NOMO-1 (cell line): Measurements from ENCODE around the gene MT4.
"Not testable (repeated sequence)": the region's sequence is repeated elsewhere in the genome, so short reads cannot be mapped to it uniquely, and the experiment has no call there.

Source experiments
- DNase-seq, 2 experiments: peaks; one replicate each; lab custom pipeline; 2025; ENCODE audit not compliant: unreplicated experiment in 2 of 2; lab: John Stamatoyannopoulos, UW

MT4 gene

DNA sequence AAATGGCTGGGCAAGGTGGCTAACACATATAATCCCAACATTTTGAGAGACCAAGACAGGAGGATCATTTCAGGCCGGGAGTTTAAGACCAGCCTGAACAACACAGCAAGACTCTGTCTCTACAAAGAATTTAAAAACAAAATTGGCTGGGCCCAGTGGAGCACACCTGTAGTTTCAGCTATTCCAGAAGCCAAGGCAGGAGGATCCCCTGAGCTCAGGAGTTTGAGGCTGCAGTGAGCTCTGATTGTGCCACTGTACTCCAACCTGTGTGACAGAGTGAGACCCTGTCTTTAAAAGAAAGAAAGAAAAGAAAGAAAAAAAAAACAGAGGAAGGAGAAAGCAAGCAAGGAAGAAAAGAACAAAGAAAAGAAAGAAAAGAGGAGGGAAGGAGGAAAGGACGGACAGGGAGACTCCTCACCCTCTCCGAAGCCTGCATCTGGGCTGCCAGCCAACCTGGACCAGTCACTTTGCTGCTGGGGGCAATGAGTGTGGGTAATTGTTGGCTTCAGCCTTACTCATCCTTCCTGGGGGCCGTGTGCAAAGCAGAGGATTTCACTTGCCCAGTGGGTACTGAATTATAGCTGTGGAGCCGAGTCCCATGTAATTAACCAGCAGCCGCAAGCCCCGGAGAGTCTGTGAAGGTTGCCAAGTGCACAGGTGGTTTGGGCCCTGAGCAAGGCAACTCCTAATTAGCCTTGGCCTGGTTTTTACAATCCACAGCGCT, 6.7 kb upstream of the MT4 start:
- no peak for DNase-seq

DNA sequence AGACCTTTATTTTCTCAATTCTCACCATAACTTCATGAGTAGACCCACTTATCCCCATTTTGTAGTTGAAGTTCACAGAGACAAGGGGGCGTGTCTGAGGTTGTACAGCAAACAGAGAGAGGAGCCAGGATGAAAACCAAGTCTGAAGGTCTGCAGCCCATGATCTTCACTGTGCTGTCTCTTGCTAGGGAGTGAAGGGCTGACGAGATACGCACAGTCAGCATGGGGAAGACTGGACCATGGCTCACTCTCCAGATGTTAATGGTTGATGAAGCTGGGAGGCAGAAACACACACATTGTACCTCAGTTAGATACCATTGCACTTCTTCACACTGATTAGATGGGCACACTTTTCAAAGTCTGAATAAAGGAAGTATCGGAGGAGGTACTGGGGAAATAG, 5.8 kb upstream of the MT4 start:
- no peak for DNase-seq

- no peak for DNase-seq
Measured at GRCh38 chr16:56560447-56560846, 4.4 kb upstream of the MT4 start.

DNA sequence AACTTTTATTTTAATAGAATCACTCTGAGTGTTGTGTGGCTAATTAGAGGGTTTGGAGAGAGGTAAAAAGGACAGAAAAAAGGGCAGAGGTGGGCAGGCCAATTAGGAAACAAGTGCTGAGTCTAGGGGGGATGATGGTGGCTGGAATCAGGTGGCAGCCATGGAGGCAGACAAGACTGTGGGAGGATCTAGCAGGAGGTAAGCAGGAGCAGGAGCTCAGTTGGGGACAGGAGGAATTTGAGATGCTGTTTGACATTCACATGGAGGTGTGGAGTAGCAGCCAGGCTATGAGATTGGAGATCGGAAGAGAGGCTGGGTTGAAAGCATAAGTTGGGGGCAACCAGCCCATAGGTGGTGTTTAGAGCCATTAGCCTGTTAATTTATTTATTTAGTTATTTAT, 3.7 kb upstream of the MT4 start:
- no peak for DNase-seq

DNA sequence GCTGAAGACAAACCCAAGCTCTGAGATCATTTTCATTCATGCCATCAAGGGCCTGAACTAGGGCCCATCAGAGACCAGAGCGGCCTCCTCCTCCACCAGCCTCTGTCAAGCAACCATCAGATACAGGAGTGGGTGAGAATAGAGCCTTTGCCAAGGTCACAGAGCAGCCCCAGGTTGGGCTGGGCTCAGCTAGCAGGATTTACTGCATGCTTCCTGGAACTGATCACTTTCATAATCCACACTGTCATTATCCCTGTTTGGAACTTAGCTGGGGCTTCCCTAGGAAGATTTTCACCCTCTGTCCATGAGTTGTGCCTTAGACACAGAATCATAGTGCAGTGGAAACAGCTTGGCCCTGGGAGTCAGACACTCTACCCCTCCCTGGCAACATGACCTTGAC, 5.1 kb downstream of the MT4 start:
- no peak for DNase-seq

DNA sequence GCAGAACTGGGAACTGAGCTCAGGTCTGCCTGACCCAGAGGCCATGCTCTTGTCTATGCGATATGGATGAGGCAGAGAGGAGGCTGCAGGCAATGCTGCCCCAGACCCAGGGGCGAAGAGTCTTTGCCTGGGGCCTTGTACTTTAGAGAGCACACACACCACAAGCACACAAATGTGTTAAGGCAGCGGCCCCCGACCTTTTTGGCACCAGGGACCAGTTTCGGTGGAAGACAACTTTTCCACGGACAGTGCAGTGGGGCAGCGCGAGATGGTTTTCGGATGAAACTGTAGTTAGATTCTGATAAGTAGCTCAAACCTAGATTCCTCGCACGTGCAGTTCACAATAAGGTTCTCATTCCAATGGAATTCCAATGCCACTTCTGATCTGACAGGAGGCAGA, 6.7 kb downstream of the MT4 start:
- DNase-seq = no peak

DNA sequence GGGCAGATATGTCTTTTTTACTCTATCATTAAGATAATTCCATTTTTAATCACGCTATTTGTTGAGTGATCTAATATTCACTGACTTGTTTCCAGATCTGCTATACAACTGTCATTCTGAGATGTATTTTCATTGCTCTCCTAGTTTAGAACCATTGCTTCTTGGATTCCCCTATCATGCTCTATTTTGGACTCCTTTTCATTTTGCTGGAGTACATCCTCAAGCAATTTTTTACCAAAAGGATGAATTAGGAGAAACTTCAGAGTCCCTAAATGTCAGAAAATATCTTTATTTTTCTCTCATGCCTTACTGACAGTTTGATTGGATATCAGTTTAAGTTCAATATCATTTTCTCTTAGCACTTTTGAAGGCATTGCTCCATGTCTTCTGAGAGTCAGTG, 9.8 kb downstream of the MT4 start:
- no peak for DNase-seq

DNA sequence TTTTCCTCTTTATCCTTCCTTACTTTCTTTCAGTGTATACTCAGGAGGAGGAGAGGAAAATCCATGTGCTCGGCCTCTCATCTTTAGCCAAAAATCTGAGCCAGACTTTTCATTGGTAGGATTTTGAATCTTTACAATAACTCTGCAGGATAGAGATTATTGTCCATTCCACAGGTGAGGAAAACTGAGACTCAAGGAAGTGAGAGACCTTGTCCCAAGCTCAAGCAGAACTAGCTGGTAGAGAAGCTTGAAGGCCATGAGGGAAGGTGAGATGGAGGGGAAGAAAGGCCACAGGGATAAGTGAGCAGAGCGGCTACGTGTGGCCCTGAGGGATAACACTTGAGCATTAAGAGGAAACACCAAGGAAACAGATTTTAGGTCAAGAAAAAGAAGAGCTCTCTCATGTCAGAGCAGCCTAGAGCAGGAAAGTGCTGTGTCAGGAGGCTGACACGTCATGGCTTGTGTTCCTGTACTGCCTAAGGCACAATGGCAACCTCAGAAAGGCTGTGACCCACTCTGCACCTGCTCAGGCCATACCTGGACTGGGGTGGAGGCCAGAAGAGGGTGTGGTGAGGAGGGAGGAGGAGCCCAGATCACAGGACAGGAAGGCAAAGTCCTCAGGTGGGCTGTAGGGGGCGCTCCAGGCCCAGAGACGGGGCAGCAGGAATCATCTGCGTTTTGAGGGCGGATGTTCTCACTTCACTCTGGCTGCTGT, 11.9 kb downstream of the MT4 start:
- peak; percentile 85 to 90 for DNase-seq

GRCh38 chr16:56577300-56577625, 12.4 kb downstream of the MT4 start:
- DNase-seq = no peak

DNA sequence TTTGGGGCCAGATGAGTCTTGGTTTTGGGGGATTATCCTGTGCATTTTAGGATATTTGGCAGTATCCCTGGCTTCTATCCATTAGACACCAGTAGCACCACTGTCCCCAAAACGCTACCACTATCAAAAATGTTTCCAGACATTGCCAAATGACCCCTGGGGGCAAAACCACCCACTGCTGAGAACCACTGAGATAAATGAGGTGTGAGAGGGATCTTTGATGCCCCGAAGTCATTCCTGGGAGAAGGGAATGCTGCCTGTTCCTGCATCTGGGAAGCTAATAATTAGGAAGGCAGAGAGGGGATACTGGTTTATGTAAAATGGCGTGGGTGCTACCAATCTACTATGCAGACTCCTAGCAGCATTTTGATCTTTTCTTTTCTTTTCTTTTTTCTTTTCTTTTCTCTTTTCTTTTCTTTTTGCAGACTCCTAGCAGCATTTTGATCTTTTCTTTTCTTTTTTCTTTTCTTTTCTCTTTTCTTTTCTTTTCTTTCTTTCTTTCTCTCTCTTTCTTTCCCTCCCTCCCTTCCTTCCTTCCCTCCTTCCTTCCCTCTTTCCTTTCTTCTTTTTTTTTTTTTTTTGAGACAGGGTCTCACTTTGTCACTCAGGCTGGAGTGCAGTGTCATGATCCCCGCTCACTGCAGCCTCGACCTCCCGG, 15.6 kb downstream of the MT4 start:
- DNase-seq = no peak

DNA sequence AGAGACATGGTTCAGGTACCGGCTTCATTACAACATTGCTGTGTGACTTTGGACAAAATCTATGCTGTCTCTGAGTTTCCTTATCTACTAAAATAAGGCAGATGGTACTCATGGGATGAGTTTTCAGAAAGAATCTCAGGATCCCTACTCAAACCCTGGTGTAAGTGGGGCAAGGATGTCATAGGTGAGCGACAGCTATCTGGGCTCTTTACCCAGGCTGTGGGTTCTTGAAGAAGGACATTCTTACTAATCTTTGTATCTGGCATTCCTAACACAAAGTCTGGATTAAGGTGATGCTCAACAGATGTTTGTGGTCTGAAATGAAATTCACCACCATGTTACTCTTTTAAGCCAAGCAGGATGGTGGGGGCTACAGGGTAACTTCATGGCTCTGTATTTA, 18.0 kb downstream of the MT4 start:
- not testable (repeated sequence) for DNase-seq

DNA sequence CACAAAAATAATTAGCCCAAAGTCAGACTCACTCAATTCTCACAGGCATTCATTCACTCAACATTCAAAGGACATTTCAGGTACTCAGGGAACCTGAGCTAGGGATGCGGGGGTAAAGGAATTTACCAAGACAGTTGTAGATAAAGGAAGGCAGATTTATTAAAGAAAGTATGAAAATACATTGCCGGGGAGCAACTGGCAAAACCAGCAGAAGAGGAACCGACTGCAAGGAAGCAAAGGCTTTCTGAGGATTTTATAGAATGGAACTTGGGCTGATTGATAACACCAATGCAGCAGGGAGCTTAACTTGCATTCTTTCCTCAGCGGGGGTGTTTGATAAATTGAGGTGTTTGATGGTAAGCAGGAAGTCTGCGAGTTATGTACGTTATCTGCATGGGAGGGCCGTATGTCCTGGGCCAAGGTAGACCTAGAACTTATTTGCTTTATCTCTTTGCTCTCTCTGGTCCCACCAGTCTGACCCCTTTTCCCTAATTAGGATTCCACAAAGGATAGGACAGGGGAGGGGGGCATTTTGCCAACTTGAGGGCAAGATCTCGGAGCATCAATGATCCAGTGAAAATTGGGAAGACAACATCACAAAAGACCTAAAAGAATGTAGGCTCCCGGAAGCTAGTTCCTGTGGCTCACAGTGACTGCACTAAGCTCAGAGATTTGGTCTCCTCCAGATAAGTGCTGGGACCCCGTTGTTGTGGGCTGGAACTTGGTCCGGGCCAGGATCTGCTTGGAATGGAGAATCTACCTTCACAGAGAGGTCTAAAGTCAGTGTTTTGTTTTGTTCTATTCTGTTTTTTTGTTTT, 18.7 kb downstream of the MT4 start:
- no peak for DNase-seq

GRCh38 chr16:56584276-56584675, 19.4 kb downstream of the MT4 start:
- DNase-seq = no peak

GRCh38 chr16:56588781-56589140, 23.9 kb downstream of the MT4 start:
- no peak for DNase-seq

GRCh38 chr16:56589141-56590039, 24.5 kb downstream of the MT4 start, which contains the start of gene MT3:
Gene MT3, plus strand, starts transcription at chr16:56589528. Its CDS starts 63 bp downstream, at chr16:56589591.
- DNase-seq = peak; percentile 27 to 33

DNA sequence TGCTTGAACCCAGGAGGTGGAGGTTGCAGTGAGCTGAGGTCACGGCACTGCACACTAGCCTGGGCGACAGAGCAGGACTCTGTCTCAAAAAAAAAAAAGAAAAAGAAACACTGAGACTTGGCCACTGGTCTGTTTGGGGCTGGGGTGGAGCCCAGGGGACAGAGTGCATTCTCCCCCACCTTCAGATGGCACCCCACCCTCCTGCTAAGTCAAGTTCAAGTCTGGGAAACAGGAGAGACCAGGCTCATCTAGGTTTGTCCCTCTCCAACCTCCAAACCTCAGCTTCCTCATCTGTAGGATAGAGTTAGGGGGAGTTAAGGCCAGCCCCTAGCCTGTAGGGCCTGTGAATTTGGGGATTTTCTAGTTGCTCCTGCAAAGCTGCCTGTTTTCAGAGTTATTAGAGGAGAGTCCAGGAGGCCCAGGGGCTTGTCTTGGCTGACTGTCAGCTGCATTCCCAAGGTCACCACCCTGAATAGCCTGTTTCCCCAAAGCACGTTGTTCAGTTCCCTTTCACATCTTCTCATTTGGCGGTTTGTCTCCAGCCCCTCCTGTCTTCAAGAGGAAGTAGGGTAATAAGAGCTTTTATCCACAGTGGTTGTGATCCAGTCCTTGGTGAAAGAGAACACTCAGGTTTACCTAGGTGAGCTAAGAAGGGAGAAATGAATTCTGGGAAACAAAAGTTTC, 26.6 kb downstream of the MT4 start:
- peak; percentile 68 to 81 for DNase-seq

GRCh38 chr16:56593573-56594291, 28.9 kb downstream of the MT4 start:
- DNase-seq = no peak

DNA sequence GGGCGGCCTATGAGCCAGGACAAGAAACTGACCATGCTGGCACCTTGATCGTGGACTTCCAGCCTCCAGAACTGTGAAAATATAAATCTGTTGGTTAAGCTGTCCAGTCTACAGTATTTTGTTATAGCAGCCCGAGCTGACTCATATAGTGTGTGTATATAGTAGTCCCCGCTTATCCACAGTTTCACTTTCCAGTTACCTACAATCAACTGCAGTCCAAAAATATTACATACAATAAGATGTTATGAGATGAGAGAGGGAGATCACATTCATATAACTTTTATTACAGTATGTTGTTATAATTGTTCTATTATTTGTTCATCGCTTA, 29.4 kb downstream of the MT4 start:
- DNase-seq = no peak

- peak; percentile 42 to 60 for DNase-seq
Measured at GRCh38 chr16:56600398-56600999, 35.6 kb downstream of the MT4 start.
